Psoas muscle (tissue), 8 donors: Measurements from ENCODE around the gene TLCD3A. TPM values are rescaled to one million over a fixed set of nuclear protein-coding genes. Genes with fewer than 3 reads are reported as not detected.

Experiments used
- ATAC-seq, 4 donors: fragments of 200-7000 bp; cut with Tn5 transposase; one replicate each; pipeline ENCODE4 v1.9.1; 2020; ENCODE audit warnings: moderate library complexity in 3 of 4, mild to moderate bottlenecking in 2 of 4
- DNase-seq, 2 donors: peaks; one replicate each; pipeline ENCODE4 v3.0.0-alpha.2; 2020
- H3K27ac ChIP-seq: fragments of 200-600 bp; one replicate; pipeline ENCODE4 v1.8.0; 2022
- H3K27me3 ChIP-seq, 3 donors: fragments of 200-600 bp in 1 of 3; one replicate each; pipeline versions ENCODE4 v1.6.1 to v1.8.0; 2013 to 2022; ENCODE audit warnings: low read length in 2 of 3, mild to moderate bottlenecking in 2 of 3, moderate library complexity in 1 of 3; ENCODE audit not compliant: insufficient read depth in 3 of 3
- H3K36me3 ChIP-seq, 2 donors: fragments of 200-600 bp in 1 of 2; one replicate each; pipeline versions ENCODE4 v1.6.1 to v1.8.0; 2013 to 2022; ENCODE audit warnings: low read depth in 1 of 2, mild to moderate bottlenecking in 1 of 2, moderate library complexity in 1 of 2; ENCODE audit not compliant: insufficient read depth in 1 of 2
- H3K4me1 ChIP-seq: fragments of 200-600 bp; one replicate; pipeline ENCODE4 v1.8.0; 2022
- H3K4me3 ChIP-seq: fragments of 200-600 bp; one replicate; pipeline ENCODE4 v1.8.0; 2022; ENCODE audit warnings: mild to moderate bottlenecking
- H3K9me3 ChIP-seq: fragments of 200-600 bp; one replicate; pipeline ENCODE4 v1.8.0; 2022
- WGBS, 3 donors: extraction: QIAGEN DNeasy Blood & Tissue Kit; methylation state at CpG; one replicate each; pipeline versions ENCODE4 v1.1.6 to v1.1.7; 2013; 5-methylcytosine and 5-hydroxymethylcytosine counted together
- intact Hi-C, 2 donors: fragments of 100-400 bp; cut with DNase I; formaldehyde crosslinking; loops; one replicate each; pipeline versions ENCODE4 v1.11.0 to v1.14.2; 2022
- polyA plus RNA-seq, 3 donors: library from polyadenylated mRNA; stranded (reverse); fragments of 200-250 nt; gene quantifications; one replicate each; pipeline ENCODE4 v1.2.3, GENCODE V29; 2013
- total RNA-seq, 4 donors: library from RNA; stranded (reverse); fragmentation: NEBNext Ultra II Directional in 2 of 4; extraction: Animal tissue kit (Norgen Biotek cat#: 25700) in 2 of 4; gene quantifications; one replicate each; pipeline versions ENCODE4 v1.2.1 to v1.2.4, GENCODE V29; 2021 to 2023
- TF ChIP-seq, protein P1 (sequence below): fragments of 200-600 bp; IDR thresholded peaks from one replicate; pipeline ENCODE4 v1.8.0; 2022; ENCODE audit warnings: antibody characterized with exemption
- donor health status: healthy with polysubstance abuse.
- donor health status: DM: no; HTN: no; CAD: no; lungs with moderate emphysema.
- donor health status: Bipolar disorder and iron deficiency.
- donor health status: healthy.
- donor health status: DM: yes; HTN: yes; CAD: no.
- donor health status: DM: no; HTN: no; CAD: no.
- donor health status: DM: no; HTN: no; CAD: no.
- donor health status: DM: yes; HTN: yes; CAD: no.

Gene TLCD3A
- total and polyA plus RNA-seq, 7 donors: 0.75 to 2.8 (median 1.4) TPM

DNA sequence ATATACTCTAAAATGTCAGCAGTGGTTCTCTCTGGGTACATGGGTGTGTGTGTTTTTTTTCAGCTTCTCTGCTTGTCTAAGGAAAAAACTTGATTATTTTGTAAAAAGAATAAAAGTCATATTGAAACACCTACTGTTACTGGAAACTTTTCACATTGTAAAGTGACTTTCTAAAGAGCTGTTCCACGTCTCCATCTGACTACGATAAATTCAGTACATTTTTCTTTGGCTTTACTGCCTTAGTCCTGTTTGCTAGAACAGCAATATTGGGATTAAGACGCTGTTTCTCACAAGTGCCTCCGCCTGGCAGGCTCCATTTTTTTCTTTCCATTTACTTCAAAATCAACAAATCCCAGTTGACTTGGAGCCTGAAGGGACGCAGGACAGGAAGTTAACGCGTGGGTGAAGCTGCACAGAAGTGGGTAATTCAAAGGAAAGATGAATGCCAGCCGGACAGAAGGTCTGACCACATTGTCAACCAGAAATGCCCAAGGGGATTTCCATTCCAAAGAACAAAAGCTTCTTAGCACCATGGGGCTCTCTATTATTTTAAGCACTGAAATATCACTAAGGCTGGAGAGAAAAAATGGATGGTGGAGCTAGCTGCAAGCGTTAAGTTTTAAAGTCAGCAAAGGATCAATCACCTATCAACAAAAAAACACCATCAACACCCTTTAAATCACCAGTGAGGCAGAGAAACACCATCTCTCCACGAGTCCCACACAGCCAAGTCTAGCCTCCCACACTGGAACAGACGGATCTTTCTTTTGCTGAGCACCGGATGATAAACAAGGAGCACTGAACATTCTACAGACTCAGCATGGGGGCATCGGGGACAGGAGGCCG is 41.3 kb downstream of the TLCD3A start:
- H3K9me3 ChIP-seq: no peaks in the 10 kb centered on the region
- no peak for ATAC-seq
- no peak overlapping the region for H3K4me3 ChIP-seq
- H3K4me1 ChIP-seq: no peaks in the 10 kb centered on the region
- DNase-seq: no peak
- TF ChIP-seq, protein P1, sequence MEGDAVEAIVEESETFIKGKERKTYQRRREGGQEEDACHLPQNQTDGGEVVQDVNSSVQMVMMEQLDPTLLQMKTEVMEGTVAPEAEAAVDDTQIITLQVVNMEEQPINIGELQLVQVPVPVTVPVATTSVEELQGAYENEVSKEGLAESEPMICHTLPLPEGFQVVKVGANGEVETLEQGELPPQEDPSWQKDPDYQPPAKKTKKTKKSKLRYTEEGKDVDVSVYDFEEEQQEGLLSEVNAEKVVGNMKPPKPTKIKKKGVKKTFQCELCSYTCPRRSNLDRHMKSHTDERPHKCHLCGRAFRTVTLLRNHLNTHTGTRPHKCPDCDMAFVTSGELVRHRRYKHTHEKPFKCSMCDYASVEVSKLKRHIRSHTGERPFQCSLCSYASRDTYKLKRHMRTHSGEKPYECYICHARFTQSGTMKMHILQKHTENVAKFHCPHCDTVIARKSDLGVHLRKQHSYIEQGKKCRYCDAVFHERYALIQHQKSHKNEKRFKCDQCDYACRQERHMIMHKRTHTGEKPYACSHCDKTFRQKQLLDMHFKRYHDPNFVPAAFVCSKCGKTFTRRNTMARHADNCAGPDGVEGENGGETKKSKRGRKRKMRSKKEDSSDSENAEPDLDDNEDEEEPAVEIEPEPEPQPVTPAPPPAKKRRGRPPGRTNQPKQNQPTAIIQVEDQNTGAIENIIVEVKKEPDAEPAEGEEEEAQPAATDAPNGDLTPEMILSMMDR: no peak
- intact Hi-C loops: no loop called here
- peaks cover 7 to 99% of the 10 kb centered on the region in 2 donors for H3K36me3 ChIP-seq
- no peak overlapping the region for H3K27ac ChIP-seq
- H3K27me3 ChIP-seq: no peaks in the 10 kb centered on the region
- 78 to 84% (median 83%) methylated on average over 14 of the region's 14 CpGs for WGBS, 3 donors

DNA sequence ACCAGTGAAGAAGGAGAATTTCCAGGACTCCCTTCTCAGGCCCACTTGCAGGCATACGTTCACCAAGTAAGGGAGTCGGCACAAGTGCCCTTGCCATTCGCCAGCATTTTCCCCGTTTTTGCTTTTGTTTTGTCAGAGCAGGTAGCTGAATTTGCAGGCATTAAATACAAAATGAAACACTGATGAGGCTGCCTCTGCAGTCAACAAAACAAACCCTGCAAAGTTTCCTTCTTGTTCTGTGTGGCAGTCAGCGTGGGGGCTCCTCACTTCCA is 41.9 kb downstream of the TLCD3A start:
- H3K27me3 ChIP-seq: no peaks in the 10 kb centered on the region
- no peaks in the 10 kb centered on the region for H3K4me1 ChIP-seq
- no peak for DNase-seq
- H3K36me3 ChIP-seq: peaks cover 7 to 99% of the 10 kb centered on the region in 2 donors
- no peak overlapping the region for H3K4me3 ChIP-seq
- no peak overlapping the region for H3K27ac ChIP-seq
- H3K9me3 ChIP-seq: no peaks in the 10 kb centered on the region
- TF ChIP-seq, protein P1: no peak
- intact Hi-C loops: no loop called here
- ATAC-seq: no peak
- WGBS, 3 donors: 83 to 90% (median 89%) methylated on average over 5 of the region's 5 CpGs

DNA sequence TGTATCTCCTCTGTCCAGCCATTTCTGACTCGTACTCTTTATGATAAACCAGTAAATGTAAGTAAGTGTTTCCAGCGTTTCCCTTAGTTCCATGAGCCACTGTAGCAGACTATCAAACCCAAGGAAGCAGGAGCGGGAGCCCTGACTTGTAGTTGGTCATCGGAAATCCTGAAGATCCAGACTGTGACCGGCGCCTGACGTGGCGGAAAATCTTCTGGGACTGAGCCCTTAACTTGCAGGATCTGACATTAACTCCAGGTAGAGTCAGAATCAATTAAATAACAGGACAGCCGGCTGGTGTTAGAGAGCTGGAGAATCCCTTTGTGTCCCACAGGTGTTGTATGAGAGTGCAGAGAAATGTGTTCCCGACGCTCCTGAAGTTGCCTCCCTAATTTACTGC is 45.7 kb downstream of the TLCD3A start:
- TF ChIP-seq, protein P1: no peak
- Histone ChIP-seq H3K4me3 (no peak overlapping the region), H3K27ac (no peak overlapping the region), H3K27me3 (no peaks in the 10 kb centered on the region), H3K4me1 (peaks cover 12% of the 10 kb centered on the region), H3K9me3 (no peaks in the 10 kb centered on the region), H3K36me3 (peaks cover 7 to 60% of the 10 kb centered on the region in 2 donors)
- ATAC-seq (no peak), DNase-seq (no peak)
- WGBS, 3 donors: 85 to 88% (median 87%) methylated on average over 11 of the region's 11 CpGs
- intact Hi-C loops: no loop called here

DNA sequence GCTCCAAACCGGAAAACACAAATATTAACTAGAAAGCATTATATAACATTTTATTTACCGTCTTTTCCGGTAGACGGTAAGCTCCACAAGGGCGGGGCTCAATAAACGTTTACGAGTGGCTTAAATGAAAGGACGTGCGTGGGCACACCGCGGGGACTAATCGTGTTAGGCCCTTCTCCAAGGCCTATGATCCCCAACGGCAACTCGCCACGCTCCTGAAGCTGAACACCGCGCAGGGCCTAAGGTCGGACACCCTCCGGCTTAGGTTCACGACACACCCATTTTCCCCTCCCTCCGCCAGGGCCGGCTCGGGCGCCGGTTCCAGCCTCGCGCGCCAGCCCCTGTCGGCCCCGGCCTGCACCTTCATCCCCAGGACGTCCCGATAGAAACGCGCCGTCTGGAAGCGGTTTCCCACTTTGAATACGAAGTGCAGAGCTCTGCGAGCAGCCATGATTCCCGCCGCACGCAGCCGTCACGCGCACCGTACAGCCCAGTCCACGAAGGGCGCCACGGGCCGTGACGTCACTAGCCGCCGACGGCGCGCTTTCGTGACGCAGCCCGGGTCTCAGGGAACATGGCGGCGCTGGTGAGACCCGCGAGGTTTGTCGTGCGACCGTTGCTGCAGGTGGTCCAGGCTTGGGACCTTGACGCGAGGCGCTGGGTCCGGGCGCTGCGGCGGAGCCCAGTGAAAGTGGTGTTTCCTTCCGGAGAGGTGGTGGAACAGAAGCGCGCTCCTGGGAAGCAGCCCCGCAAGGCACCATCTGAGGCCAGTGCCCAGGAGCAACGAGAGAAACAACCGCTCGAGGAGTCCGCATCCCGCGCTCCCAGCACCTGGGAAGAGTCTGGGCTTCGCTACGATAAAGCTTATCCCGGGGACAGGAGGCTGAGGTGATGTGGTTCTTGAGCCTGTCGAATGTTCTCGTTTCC is 49.7 kb downstream of the TLCD3A start, which contains the start of the genes GLOD4 and MRM3:
Gene GLOD4 (minus strand): TSS at position 476 of the 927 bp plus-strand sequence. CDS start 25 bp downstream, at position 451.
Gene MRM3 (plus strand): TSS at position 549 of the 927 bp plus-strand sequence. CDS start 26 bp downstream, at position 575.
- DNase-seq: peak; percentile 95 to 96
- peaks cover 32% of the 10 kb centered on the region for H3K4me1 ChIP-seq
- 0 to 1% (median 0%) methylated on average over 84 to 87 of the region's 87 CpGs for WGBS, 3 donors
- TF ChIP-seq, protein P1: peak; percentile 14
- intact Hi-C loops: no loop called here
- no peaks in the 10 kb centered on the region for H3K27me3 ChIP-seq
- H3K27ac ChIP-seq: peak within 1 kb of the TSS; percentile 92
- H3K36me3 ChIP-seq: peaks cover 12 to 53% of the 10 kb centered on the region in 2 donors
- peak; percentile 96 to 98 (median 98) for ATAC-seq
- H3K9me3 ChIP-seq: no peaks in the 10 kb centered on the region
- H3K4me3 ChIP-seq: peak within 1 kb of the TSS; percentile 100
